Epithelial cell of proximal tubule (primary cell): ENCODE data around the gene PAK1. TPM values are rescaled to one million over a fixed set of nuclear protein-coding genes. Genes with fewer than 3 reads are reported as not detected.

ENCODE experiments used
- DNase-seq: peaks from one replicate; pipeline ENCODE4 v3.0.0-alpha.2; 2011; ENCODE audit warnings: low read depth
- H3K4me3 ChIP-seq: 2 replicates; pipeline ENCODE4 v1.5.1; 2011; ENCODE audit warnings: low read depth, mild to moderate bottlenecking, low read length
- total RNA-seq: library from RNA; depleted of rRNA; stranded (reverse); fragments of >200 nt; gene quantifications from 2 replicates; pipeline ENCODE4 v1.2.3, GENCODE V29; 2015
- TF ChIP-seq, protein P1 (sequence below): conservative IDR thresholded peaks from 2 replicates; pipeline ENCODE4 v1.5.1; 2012; ENCODE audit warnings: low read depth, mild to moderate bottlenecking, low read length

Gene PAK1
- total RNA-seq, 1 donor from 2014 or later, result 38.8 TPM

DNA sequence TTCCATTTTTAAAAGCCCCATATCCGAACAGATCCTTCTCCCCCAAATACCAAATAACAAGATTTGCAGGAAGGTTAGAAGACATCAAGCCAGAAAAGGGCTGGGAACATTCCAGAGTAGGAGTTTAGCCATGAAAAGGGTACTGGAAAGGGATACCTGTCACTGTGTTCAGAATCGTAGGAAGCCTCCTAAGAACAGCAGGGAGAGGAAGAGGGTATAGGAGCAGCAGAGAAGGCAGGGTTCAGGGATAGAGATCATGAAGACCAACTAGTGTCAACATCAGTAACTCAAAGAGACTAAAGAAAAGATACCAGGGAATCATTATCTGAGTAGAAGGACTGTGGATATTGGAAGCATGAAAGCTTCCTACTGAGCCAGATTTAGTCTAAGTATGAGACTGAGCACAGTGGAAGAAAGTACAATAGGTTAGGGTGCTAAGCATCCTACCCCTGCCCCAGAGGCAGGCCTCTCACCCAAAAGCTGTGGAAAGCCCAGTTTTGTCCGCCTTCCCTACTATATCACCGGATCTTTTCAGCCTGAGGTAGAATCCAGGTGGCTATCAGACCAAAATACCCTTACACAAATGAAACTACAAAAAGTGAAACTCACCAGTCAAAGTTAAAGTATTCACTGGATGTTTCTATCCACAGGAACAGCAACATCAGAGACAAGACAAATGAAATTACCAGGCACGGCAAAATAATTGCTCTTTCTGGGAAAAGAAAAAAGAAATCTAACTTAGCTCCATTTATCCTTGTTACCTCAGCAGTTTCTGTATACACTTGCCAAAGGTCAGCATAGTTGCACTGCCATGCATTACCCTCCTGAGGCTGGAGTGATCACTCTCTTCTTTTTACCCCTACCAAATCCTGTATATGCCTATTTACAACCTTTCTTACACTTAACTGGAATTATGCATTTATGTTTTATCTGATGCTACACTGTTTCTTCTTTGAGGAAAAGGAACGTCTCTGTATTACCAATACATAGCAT is 189.1 kb downstream of the PAK1 start:
- TF ChIP-seq, protein P1, sequence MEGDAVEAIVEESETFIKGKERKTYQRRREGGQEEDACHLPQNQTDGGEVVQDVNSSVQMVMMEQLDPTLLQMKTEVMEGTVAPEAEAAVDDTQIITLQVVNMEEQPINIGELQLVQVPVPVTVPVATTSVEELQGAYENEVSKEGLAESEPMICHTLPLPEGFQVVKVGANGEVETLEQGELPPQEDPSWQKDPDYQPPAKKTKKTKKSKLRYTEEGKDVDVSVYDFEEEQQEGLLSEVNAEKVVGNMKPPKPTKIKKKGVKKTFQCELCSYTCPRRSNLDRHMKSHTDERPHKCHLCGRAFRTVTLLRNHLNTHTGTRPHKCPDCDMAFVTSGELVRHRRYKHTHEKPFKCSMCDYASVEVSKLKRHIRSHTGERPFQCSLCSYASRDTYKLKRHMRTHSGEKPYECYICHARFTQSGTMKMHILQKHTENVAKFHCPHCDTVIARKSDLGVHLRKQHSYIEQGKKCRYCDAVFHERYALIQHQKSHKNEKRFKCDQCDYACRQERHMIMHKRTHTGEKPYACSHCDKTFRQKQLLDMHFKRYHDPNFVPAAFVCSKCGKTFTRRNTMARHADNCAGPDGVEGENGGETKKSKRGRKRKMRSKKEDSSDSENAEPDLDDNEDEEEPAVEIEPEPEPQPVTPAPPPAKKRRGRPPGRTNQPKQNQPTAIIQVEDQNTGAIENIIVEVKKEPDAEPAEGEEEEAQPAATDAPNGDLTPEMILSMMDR, result no peak
- no peak overlapping the region for H3K4me3 ChIP-seq
- DNase-seq, result no peak

DNA sequence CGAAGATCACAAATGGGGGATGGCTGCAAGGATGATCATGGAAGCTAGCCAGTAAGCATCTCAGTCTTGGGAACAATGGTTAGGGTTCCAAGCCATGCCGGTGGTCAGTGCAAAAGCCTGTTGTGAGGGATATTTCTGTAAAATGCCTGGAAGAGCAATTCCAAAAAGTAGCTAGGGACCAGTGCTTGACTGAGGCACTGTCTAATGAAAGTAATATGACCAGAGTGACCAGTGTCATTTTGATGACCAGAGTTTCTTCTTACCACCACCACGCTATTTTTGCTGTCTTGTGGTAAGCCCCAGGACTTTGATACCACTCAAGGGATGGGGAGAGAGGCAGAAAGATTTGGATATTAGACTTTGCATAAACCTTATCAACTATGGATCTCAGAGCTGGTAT is 190.8 kb downstream of the PAK1 start:
- H3K4me3 ChIP-seq, result no peak overlapping the region
- DNase-seq, result no peak
- TF ChIP-seq, protein P1, result no peak

DNA sequence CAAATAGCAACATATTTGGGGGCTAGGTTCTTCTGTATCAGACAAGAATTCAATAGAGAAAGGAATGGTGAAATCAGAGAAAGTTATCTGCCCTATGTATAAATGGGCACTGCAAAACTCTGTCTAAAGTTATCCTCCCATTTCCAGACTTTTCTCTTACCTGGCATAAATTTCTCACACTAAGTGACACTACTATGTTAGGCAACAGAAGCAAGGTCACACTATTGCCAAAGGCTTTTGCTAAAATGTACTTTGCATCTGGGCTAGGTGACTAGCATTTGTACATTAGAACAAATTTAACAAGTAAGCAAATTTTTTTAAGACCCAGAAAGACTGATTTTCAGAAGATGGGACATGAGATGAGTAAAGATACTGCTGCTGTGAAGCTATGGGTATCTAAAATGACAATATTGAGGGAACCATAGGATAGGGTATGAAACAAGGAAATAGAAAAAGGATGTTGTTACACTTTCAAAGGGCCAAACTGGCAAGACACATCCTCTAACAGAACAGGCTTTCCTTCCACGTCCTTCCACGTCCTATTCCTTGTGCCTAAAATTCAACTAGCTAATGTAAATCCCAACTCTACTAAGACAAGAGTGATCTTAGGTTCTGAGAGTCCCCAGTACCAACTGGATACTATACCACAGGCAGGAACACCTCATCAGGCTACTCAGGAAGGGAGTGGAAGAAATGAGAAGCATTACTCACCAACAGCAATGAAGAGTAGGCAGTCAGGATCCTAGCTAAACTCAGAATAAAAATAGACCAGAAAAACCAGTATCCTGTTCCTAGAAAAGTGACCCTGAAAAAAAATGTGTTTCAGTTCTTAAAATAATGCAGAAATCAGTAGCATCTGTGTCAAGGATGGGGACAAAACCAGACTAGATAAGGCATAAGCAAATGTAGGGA is 195.0 kb downstream of the PAK1 start:
- TF ChIP-seq, protein P1, result no peak
- DNase-seq, result no peak
- H3K4me3 ChIP-seq, result no peak overlapping the region

DNA sequence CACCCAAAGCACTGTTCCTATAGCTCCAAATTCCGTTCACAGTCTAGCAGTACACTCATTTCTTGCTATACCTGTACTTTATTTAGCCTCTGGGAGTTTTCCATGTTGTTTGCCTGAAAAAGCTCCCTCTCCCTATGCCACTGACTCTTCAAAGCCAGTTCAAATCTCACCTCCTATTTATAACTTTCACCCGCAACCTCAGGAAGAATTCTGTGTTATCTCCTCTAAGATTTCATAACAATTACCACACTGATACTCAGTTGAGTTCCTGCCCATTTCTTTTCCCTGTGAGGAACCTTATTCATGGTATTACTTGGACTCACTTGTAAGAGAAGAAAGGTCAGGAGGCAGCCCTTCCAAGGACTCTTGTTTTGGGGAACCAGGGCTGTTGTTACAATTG is 197.6 kb downstream of the PAK1 start:
- no peak for DNase-seq
- TF ChIP-seq, protein P1, result no peak
- H3K4me3 ChIP-seq, result no peak overlapping the region

Other genes with a start within 250 kb of the PAK1 start
- gene GDPD4, start 172.4 kb downstream of the PAK1 start, total RNA-seq, result not detected in 2 replicates
- 0.58 and 1.0 TPM in 2 replicates for gene AQP11, start 115.9 kb upstream of the PAK1 start, total RNA-seq
- gene CLNS1A, start 163.7 kb upstream of the PAK1 start, total RNA-seq, result 112 and 162 TPM in 2 replicates